ENCODE measurements around the gene INO80E.

Gene INO80E

GRCh38 chr16:30046588-30046987 lies 50.5 kb downstream of the INO80E start:
- H4K20me1 ChIP-seq (ENCODE audit: insufficient read depth, low read length, poor library complexity, severe bottlenecking), result no peaks in the 10 kb centered on the region
- no peak overlapping the region for H3K4me2 ChIP-seq (ENCODE audit: low read depth, low read length, poor library complexity, severe bottlenecking)
- H3K79me2 ChIP-seq (ENCODE audit: insufficient read depth, low read length), result peaks cover 2% of the 10 kb centered on the region
- no peak for TF ChIP-seq EZH2phosphoT487 (IDR thresholded peaks at IDR 0.05; ENCODE audit: borderline replicate concordance)
- TF ChIP-seq CTCF (conservative IDR thresholded peaks at IDR 0.05; ENCODE audit: low read length), result no peak
- peaks cover 4% of the 10 kb centered on the region for H3K4me1 ChIP-seq (ENCODE audit: insufficient read depth, low read length, poor library complexity, severe bottlenecking)
- H3K9ac ChIP-seq (ENCODE audit: low read depth, low read length, poor library complexity, severe bottlenecking), result no peak overlapping the region
- H3K9me3 ChIP-seq (ENCODE audit: insufficient read depth, low read depth, low read length), result no peaks in the 10 kb centered on the region
- no peaks in the 10 kb centered on the region for H3K9me2 ChIP-seq (replicated peaks; ENCODE audit: low read depth, low read length)
- no peaks in the 10 kb centered on the region for H3K27me3 ChIP-seq (ENCODE audit: insufficient read depth, low read length, poor library complexity, severe bottlenecking)
- no peak overlapping the region for H3K4me3 ChIP-seq (ENCODE audit: low read length, poor library complexity, severe bottlenecking)
- no peaks in the 10 kb centered on the region for H3F3A ChIP-seq (ENCODE audit: low read depth)
- no peak overlapping the region for H2AFZ ChIP-seq (ENCODE audit: low read length)
- H3K36me3 ChIP-seq (ENCODE audit: insufficient read depth, low read length), result no peaks in the 10 kb centered on the region

DNA sequence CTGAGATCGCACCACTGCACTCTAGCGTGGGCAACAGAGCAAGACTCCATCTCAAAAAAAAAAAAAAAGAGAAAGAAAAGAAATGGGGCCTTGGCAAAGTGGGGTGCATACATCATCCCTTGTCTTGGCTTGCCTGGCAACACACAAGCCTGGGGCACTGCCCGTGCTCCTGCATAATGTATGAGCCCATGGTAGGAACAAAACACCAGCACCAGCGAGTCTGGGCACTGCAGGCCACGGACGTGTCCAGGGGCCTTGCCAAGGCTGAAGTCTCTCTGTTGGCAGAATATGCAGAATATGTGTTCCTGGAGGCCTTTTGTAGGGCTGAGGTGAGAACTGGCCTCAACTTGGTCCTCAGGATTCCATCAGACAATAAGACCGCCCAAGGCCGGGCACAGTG lies 53.8 kb downstream of the INO80E start:
- Histone ChIP-seq H3K27me3 (ENCODE audit: insufficient read depth, low read length, poor library complexity, severe bottlenecking) (no peaks in the 10 kb centered on the region), H3K9ac (ENCODE audit: low read depth, low read length, poor library complexity, severe bottlenecking) (no peak overlapping the region), H3K9me2 (replicated peaks; ENCODE audit: low read depth, low read length) (no peaks in the 10 kb centered on the region), H3K36me3 (ENCODE audit: insufficient read depth, low read length) (no peaks in the 10 kb centered on the region), H3K4me2 (ENCODE audit: low read depth, low read length, poor library complexity, severe bottlenecking) (no peak overlapping the region), H3F3A (ENCODE audit: low read depth) (no peaks in the 10 kb centered on the region), H3K79me2 (ENCODE audit: insufficient read depth, low read length) (peaks cover 19% of the 10 kb centered on the region), H3K4me3 (ENCODE audit: low read length, poor library complexity, severe bottlenecking) (no peak overlapping the region), H4K20me1 (ENCODE audit: insufficient read depth, low read length, poor library complexity, severe bottlenecking) (no peaks in the 10 kb centered on the region), H2AFZ (ENCODE audit: low read length) (no peak overlapping the region), H3K4me1 (ENCODE audit: insufficient read depth, low read length, poor library complexity, severe bottlenecking) (peaks cover 14% of the 10 kb centered on the region), H3K9me3 (ENCODE audit: insufficient read depth, low read depth, low read length) (no peaks in the 10 kb centered on the region)
- no peak for TF ChIP-seq EZH2phosphoT487 (IDR thresholded peaks at IDR 0.05; ENCODE audit: borderline replicate concordance)
- TF ChIP-seq CTCF (conservative IDR thresholded peaks at IDR 0.05; ENCODE audit: low read length), result no peak

- H4K20me1 ChIP-seq (ENCODE audit: insufficient read depth, low read length, poor library complexity, severe bottlenecking), result no peaks in the 10 kb centered on the region
- peak overlapping the region; percentile 88 for H3K9ac ChIP-seq (ENCODE audit: low read depth, low read length, poor library complexity, severe bottlenecking)
- H3K4me1 ChIP-seq (ENCODE audit: insufficient read depth, low read length, poor library complexity, severe bottlenecking), result peaks cover 20% of the 10 kb centered on the region
- peak overlapping the region; percentile 88 for H3K4me3 ChIP-seq (ENCODE audit: low read length, poor library complexity, severe bottlenecking)
- peaks cover 19% of the 10 kb centered on the region for H3K79me2 ChIP-seq (ENCODE audit: insufficient read depth, low read length)
- H3K27me3 ChIP-seq (ENCODE audit: insufficient read depth, low read length, poor library complexity, severe bottlenecking), result no peaks in the 10 kb centered on the region
- peak overlapping the region; percentile 73 for H3K4me2 ChIP-seq (ENCODE audit: low read depth, low read length, poor library complexity, severe bottlenecking)
- no peaks in the 10 kb centered on the region for H3K9me3 ChIP-seq (ENCODE audit: insufficient read depth, low read depth, low read length)
- H2AFZ ChIP-seq (ENCODE audit: low read length), result no peak overlapping the region
- TF ChIP-seq EZH2phosphoT487 (IDR thresholded peaks at IDR 0.05; ENCODE audit: borderline replicate concordance) (no peak), CTCF (conservative IDR thresholded peaks at IDR 0.05; ENCODE audit: low read length) (no peak)
- H3K9me2 ChIP-seq (replicated peaks; ENCODE audit: low read depth, low read length), result no peaks in the 10 kb centered on the region
- H3K36me3 ChIP-seq (ENCODE audit: insufficient read depth, low read length), result no peaks in the 10 kb centered on the region
- no peaks in the 10 kb centered on the region for H3F3A ChIP-seq (ENCODE audit: low read depth)
These were observed 55.5 kb downstream of the INO80E start for GRCh38 chr16:30051518-30051917.

Measured in Loucy (cell line).